Dendritic cell treated with granulocyte-macrophage colony-stimulating factor and Interleukin-4, amounts not matched to agents 40 ng/mL and 50 ng/mL, for 4 days (primary cell): ENCODE data around the gene PODXL2.

Experiments
- H3K27ac Mint-ChIP-seq: one replicate; pipeline ENCODE4 v1.8.0; 2022; ENCODE audit warnings: mild to moderate bottlenecking, mixed read lengths
- H3K27me3 Mint-ChIP-seq: one replicate; pipeline ENCODE4 v1.8.0; 2022; ENCODE audit warnings: mild to moderate bottlenecking, mixed read lengths
- H3K36me3 Mint-ChIP-seq: one replicate; pipeline ENCODE4 v1.8.0; 2022; ENCODE audit warnings: low read depth, mixed read lengths
- H3K4me1 Mint-ChIP-seq: one replicate; pipeline ENCODE4 v1.8.0; 2022; ENCODE audit warnings: low read depth, mixed read lengths
- H3K4me3 Mint-ChIP-seq: one replicate; pipeline ENCODE4 v1.8.0; 2022; ENCODE audit warnings: mild to moderate bottlenecking, moderate library complexity, mixed read lengths
- H3K9me3 Mint-ChIP-seq: one replicate; pipeline ENCODE4 v1.8.0; 2022; ENCODE audit warnings: mixed read lengths
- intact Hi-C: fragments of 100-400 bp; cut with micrococcal nuclease; formaldehyde crosslinking; loops from one replicate; pipeline ENCODE4 v1.15.0; 2022

The PODXL2 gene

GRCh38 chr3:127708837-127709236 lies 79.9 kb downstream of the PODXL2 start:
- Mint-ChIP-seq H3K4me3 (no peak overlapping the region), H3K27ac (no peak overlapping the region), H3K4me1 (peaks cover 4% of the 10 kb centered on the region), H3K9me3 (no peaks in the 10 kb centered on the region), H3K36me3 (peaks cover 34% of the 10 kb centered on the region), H3K27me3 (no peaks in the 10 kb centered on the region)
- intact Hi-C loops: no loop called here

GRCh38 chr3:127709320-127710060 lies 80.5 kb downstream of the PODXL2 start:
- Mint-ChIP-seq H3K4me3 (no peak overlapping the region), H3K27ac (no peak overlapping the region), H3K9me3 (no peaks in the 10 kb centered on the region), H3K36me3 (peaks cover 38% of the 10 kb centered on the region), H3K27me3 (no peaks in the 10 kb centered on the region), H3K4me1 (peaks cover 10% of the 10 kb centered on the region)
- intact Hi-C loops: no loop called here

GRCh38 chr3:127710155-127710941 lies 81.4 kb downstream of the PODXL2 start:
- Mint-ChIP-seq H3K4me3 (no peak overlapping the region), H3K4me1 (peaks cover 17% of the 10 kb centered on the region), H3K27me3 (no peaks in the 10 kb centered on the region), H3K9me3 (no peaks in the 10 kb centered on the region), H3K27ac (no peak overlapping the region), H3K36me3 (peaks cover 40% of the 10 kb centered on the region)
- intact Hi-C loops: no loop called here

- Mint-ChIP-seq H3K9me3 (no peaks in the 10 kb centered on the region), H3K27ac (no peak overlapping the region)
These were observed 82.2 kb downstream of the PODXL2 start for GRCh38 chr3:127711021-127711695.

GRCh38 chr3:127711896-127712295 lies 82.9 kb downstream of the PODXL2 start:
- H3K4me1 Mint-ChIP-seq: peaks cover 27% of the 10 kb centered on the region
- H3K27me3 Mint-ChIP-seq: no peaks in the 10 kb centered on the region
- peaks cover 40% of the 10 kb centered on the region for H3K36me3 Mint-ChIP-seq
- no peak overlapping the region for H3K27ac Mint-ChIP-seq
- no peak overlapping the region for H3K4me3 Mint-ChIP-seq
- H3K9me3 Mint-ChIP-seq: no peaks in the 10 kb centered on the region
- intact Hi-C loops: no loop called here

More at GRCh38 chr3:127711021-127711695, 82.2 kb downstream of the PODXL2 start:
- Mint-ChIP-seq H3K4me3 (no peak overlapping the region), H3K4me1 (peaks cover 25% of the 10 kb centered on the region), H3K36me3 (peaks cover 40% of the 10 kb centered on the region), H3K27me3 (no peaks in the 10 kb centered on the region)
- intact Hi-C loops: no loop called here

- intact Hi-C loops: no loop called here
- peaks cover 27% of the 10 kb centered on the region for H3K4me1 Mint-ChIP-seq
- no peaks in the 10 kb centered on the region for H3K9me3 Mint-ChIP-seq
- peaks cover 39% of the 10 kb centered on the region for H3K36me3 Mint-ChIP-seq
- H3K4me3 Mint-ChIP-seq: no peak overlapping the region
- no peak overlapping the region for H3K27ac Mint-ChIP-seq
- H3K27me3 Mint-ChIP-seq: no peaks in the 10 kb centered on the region
These were observed 83.5 kb downstream of the PODXL2 start for GRCh38 chr3:127712461-127712860.

- intact Hi-C loops: no loop called here
- H3K27me3 Mint-ChIP-seq: no peaks in the 10 kb centered on the region
- no peak overlapping the region for H3K27ac Mint-ChIP-seq
- H3K36me3 Mint-ChIP-seq: peaks cover 32% of the 10 kb centered on the region
- no peak overlapping the region for H3K4me3 Mint-ChIP-seq
- H3K4me1 Mint-ChIP-seq: peaks cover 27% of the 10 kb centered on the region
- no peaks in the 10 kb centered on the region for H3K9me3 Mint-ChIP-seq
These were observed 84.1 kb downstream of the PODXL2 start for GRCh38 chr3:127712881-127713771.

- H3K36me3 Mint-ChIP-seq: peaks cover 30% of the 10 kb centered on the region
- peaks cover 33% of the 10 kb centered on the region for H3K4me1 Mint-ChIP-seq
- H3K27me3 Mint-ChIP-seq: no peaks in the 10 kb centered on the region
- intact Hi-C loops: no loop called here
- H3K9me3 Mint-ChIP-seq: no peaks in the 10 kb centered on the region
- H3K4me3 Mint-ChIP-seq: no peak overlapping the region
- H3K27ac Mint-ChIP-seq: no peak overlapping the region
These were observed 85.2 kb downstream of the PODXL2 start for GRCh38 chr3:127714125-127714571.

- Mint-ChIP-seq H3K27ac (no peak overlapping the region), H3K4me3 (no peak overlapping the region), H3K36me3 (peaks cover 28% of the 10 kb centered on the region), H3K27me3 (no peaks in the 10 kb centered on the region), H3K9me3 (no peaks in the 10 kb centered on the region), H3K4me1 (peaks cover 33% of the 10 kb centered on the region)
- intact Hi-C loops: no loop called here
These were observed 85.9 kb downstream of the PODXL2 start for GRCh38 chr3:127714866-127715265.

GRCh38 chr3:127715532-127715931 lies 86.5 kb downstream of the PODXL2 start:
- Mint-ChIP-seq H3K4me3 (no peak overlapping the region), H3K4me1 (peaks cover 33% of the 10 kb centered on the region), H3K9me3 (no peaks in the 10 kb centered on the region), H3K27ac (no peak overlapping the region), H3K36me3 (peaks cover 26% of the 10 kb centered on the region), H3K27me3 (no peaks in the 10 kb centered on the region)
- intact Hi-C loops: no loop called here

- Mint-ChIP-seq H3K27ac (no peak overlapping the region), H3K4me3 (no peak overlapping the region), H3K27me3 (no peaks in the 10 kb centered on the region), H3K4me1 (peaks cover 33% of the 10 kb centered on the region), H3K36me3 (peaks cover 30% of the 10 kb centered on the region), H3K9me3 (no peaks in the 10 kb centered on the region)
- intact Hi-C loops: no loop called here
These were observed 87.4 kb downstream of the PODXL2 start for GRCh38 chr3:127716384-127716783.

GRCh38 chr3:127717357-127718244 lies 88.6 kb downstream of the PODXL2 start:
- intact Hi-C loops: no loop called here
- Mint-ChIP-seq H3K27me3 (no peaks in the 10 kb centered on the region), H3K27ac (no peak overlapping the region), H3K9me3 (no peaks in the 10 kb centered on the region), H3K4me3 (no peak overlapping the region), H3K36me3 (peaks cover 25% of the 10 kb centered on the region), H3K4me1 (peaks cover 33% of the 10 kb centered on the region)
